ENCODE results near the gene ABHD17C. TPM values are rescaled to one million over a fixed set of nuclear protein-coding genes. Genes with fewer than 3 reads are reported as not detected.

ABHD17C gene
- total RNA-seq, 1 experiment from 2014 or later, result 11.9 TPM

DNA sequence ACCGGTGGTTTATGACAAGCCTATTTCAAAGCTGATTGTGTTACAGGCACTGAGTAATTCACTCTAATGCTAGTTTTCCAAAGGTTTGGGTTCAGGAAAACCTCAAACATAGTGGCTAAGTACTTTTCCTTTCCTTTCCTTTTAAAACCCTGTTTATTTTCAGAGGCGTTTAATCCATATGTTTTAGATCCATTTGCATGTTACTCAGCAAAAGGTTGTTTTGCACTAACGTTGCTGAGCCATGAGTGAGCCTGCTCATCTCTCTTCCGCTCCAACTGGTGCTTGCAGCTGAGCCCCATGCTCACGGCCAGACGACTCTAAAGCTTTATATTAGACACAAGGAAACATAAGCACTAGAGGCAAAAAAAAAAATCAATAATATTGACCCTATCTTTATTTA lies 93.4 kb downstream of the ABHD17C start:
- CTCF ChIA-PET, result interaction anchor here (1.1 to 1.4 kb wide), 2 partner anchors 181 to 222 kb away, joined by 3 to 4 read pairs; no protein-coding TSS in a partner anchor
- intact Hi-C loops (cut with micrococcal nuclease), result loop anchor here (10.0 kb wide), 1 partner anchor 56 kb away; no protein-coding TSS in a partner anchor
- no peak overlapping the region for H3K4me3 Mint-ChIP-seq (ENCODE audit: unreplicated experiment)

DNA sequence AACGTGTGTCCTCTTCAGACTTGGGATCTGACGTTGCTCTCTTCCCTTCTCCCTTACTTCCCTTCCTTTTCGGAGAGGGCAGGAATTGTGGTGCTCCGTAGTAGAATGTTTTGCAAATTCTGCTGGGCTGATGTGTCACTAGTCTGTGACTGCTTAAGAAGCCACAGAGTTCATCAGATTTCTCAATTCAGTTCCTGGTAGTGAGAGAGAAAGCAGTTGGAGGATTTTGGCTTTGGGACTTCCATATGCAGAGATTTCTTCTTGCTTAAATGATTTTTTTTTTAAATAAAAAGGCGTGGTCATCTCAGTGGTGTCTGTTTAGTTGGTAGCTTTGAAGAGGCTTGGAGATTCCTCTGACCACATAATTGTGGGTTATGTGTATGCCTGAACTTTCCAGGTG lies 94.2 kb downstream of the ABHD17C start:
- H3K9me3 Mint-ChIP-seq (ENCODE audit: unreplicated experiment), result no peaks in the 10 kb centered on the region
- no peaks in the 10 kb centered on the region for H3K36me3 Mint-ChIP-seq (ENCODE audit: insufficient read depth, unreplicated experiment)
- peaks cover 6% of the 10 kb centered on the region for H3K4me1 Mint-ChIP-seq (ENCODE audit: insufficient read depth, unreplicated experiment)
- CTCF ChIA-PET, result interaction anchor here (0.5 kb wide), 1 partner anchor 173 kb away, joined by 4 read pairs; no protein-coding TSS in a partner anchor
- no peak for DNase-seq (ENCODE audit: unreplicated experiment)
- no peaks in the 10 kb centered on the region for H3K27me3 Mint-ChIP-seq (ENCODE audit: insufficient read depth, unreplicated experiment)
- H3K27ac Mint-ChIP-seq (ENCODE audit: low read depth, unreplicated experiment), result no peak overlapping the region
- intact Hi-C loops (cut with micrococcal nuclease), result loop anchor here (10.0 kb wide), 1 partner anchor 56 kb away; no protein-coding TSS in a partner anchor
- TF ChIP-seq, protein P1, sequence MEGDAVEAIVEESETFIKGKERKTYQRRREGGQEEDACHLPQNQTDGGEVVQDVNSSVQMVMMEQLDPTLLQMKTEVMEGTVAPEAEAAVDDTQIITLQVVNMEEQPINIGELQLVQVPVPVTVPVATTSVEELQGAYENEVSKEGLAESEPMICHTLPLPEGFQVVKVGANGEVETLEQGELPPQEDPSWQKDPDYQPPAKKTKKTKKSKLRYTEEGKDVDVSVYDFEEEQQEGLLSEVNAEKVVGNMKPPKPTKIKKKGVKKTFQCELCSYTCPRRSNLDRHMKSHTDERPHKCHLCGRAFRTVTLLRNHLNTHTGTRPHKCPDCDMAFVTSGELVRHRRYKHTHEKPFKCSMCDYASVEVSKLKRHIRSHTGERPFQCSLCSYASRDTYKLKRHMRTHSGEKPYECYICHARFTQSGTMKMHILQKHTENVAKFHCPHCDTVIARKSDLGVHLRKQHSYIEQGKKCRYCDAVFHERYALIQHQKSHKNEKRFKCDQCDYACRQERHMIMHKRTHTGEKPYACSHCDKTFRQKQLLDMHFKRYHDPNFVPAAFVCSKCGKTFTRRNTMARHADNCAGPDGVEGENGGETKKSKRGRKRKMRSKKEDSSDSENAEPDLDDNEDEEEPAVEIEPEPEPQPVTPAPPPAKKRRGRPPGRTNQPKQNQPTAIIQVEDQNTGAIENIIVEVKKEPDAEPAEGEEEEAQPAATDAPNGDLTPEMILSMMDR (IDR thresholded peaks at IDR 0.05; ENCODE audit: unreplicated experiment), result no peak
- BruUV-seq (replicated peaks), result no TSS peak
- no peak overlapping the region for H3K4me3 Mint-ChIP-seq (ENCODE audit: unreplicated experiment)
- POLR2A ChIA-PET, result no interaction called here

More for the DNA sequence above, 93.4 kb downstream of the ABHD17C start:
- Mint-ChIP-seq H3K27ac (ENCODE audit: low read depth, unreplicated experiment) (no peak overlapping the region), H3K4me1 (ENCODE audit: insufficient read depth, unreplicated experiment) (peaks cover 6% of the 10 kb centered on the region), H3K36me3 (ENCODE audit: insufficient read depth, unreplicated experiment) (no peaks in the 10 kb centered on the region), H3K9me3 (ENCODE audit: unreplicated experiment) (no peaks in the 10 kb centered on the region), H3K27me3 (ENCODE audit: insufficient read depth, unreplicated experiment) (no peaks in the 10 kb centered on the region)
- TF ChIP-seq, protein P1 (IDR thresholded peaks at IDR 0.05; ENCODE audit: unreplicated experiment), result no peak
- DNase-seq (ENCODE audit: unreplicated experiment), result no peak
- POLR2A ChIA-PET, result interaction anchor here (1.0 kb wide), 1 partner anchor 9 kb away, joined by 4 read pairs; the partner anchor contains the start of gene CEMIP
- BruUV-seq (replicated peaks), result no TSS peak

DNA sequence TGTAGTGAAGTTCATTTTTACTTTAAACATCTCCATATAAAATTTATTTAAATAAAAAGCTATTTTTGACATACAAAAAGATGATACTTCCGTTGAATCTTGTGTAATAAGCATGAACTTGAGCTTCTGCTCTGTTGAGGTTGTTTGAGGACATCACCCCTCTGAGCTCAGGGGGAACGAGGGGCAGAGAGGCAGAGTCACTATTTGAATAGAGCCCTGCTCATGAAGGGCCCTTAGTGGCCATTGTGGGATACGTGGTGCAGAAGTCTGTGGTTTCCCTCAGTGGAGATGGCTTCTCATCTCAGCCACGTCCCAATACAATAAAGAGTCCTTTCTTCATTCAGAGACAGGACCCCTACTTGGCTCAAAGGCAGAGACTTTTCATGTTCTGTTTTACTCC lies 94.7 kb downstream of the ABHD17C start:
- intact Hi-C loops (cut with micrococcal nuclease), result loop anchor here (10.0 kb wide), 1 partner anchor 55 kb away; no protein-coding TSS in a partner anchor
- no peak overlapping the region for H3K4me3 Mint-ChIP-seq (ENCODE audit: unreplicated experiment)
- TF ChIP-seq, protein P1 (IDR thresholded peaks at IDR 0.05; ENCODE audit: unreplicated experiment), result no peak
- ChIA-PET CTCF (interaction anchor here (0.5 to 4.6 kb wide), 4 partner anchors 10 to 1279 kb away, joined by 3 to 28 read pairs (median 4); partner anchors contain the start of gene CEMIP), POLR2A (no interaction called here)
- DNase-seq (ENCODE audit: unreplicated experiment), result no peak
- H3K36me3 Mint-ChIP-seq (ENCODE audit: insufficient read depth, unreplicated experiment), result no peaks in the 10 kb centered on the region
- H3K27ac Mint-ChIP-seq (ENCODE audit: low read depth, unreplicated experiment), result no peak overlapping the region
- no peaks in the 10 kb centered on the region for H3K9me3 Mint-ChIP-seq (ENCODE audit: unreplicated experiment)
- H3K4me1 Mint-ChIP-seq (ENCODE audit: insufficient read depth, unreplicated experiment), result peaks cover 6% of the 10 kb centered on the region
- no TSS peak for BruUV-seq (replicated peaks)
- H3K27me3 Mint-ChIP-seq (ENCODE audit: insufficient read depth, unreplicated experiment), result no peaks in the 10 kb centered on the region

DNA sequence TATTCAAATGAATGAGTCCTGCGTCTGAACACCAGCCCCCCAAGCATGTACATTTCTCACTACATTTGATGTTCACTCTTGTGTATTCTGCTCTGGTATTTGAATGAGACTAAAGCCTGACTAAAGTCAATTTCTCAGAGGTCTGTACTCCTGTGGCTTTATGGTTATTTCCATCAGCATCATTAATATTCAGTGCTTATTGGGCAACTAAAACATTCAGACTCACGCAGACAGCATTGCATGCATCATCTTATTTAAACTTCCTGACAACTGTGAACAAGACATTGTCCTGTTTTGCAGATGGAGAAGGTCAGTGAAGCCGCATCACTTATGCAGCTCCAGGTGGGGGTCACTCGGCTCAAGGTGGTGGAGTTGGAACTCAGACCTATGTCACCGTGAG lies 95.1 kb downstream of the ABHD17C start:
- intact Hi-C loops (cut with micrococcal nuclease), result no loop called here
- H3K4me1 Mint-ChIP-seq (ENCODE audit: insufficient read depth, unreplicated experiment), result peaks cover 6% of the 10 kb centered on the region
- no peak for DNase-seq (ENCODE audit: unreplicated experiment)
- H3K27me3 Mint-ChIP-seq (ENCODE audit: insufficient read depth, unreplicated experiment), result no peaks in the 10 kb centered on the region
- H3K27ac Mint-ChIP-seq (ENCODE audit: low read depth, unreplicated experiment), result no peak overlapping the region
- BruUV-seq (replicated peaks), result no TSS peak
- POLR2A ChIA-PET, result no interaction called here
- TF ChIP-seq, protein P1 (IDR thresholded peaks at IDR 0.05; ENCODE audit: unreplicated experiment), result no peak
- no peaks in the 10 kb centered on the region for H3K36me3 Mint-ChIP-seq (ENCODE audit: insufficient read depth, unreplicated experiment)
- no peaks in the 10 kb centered on the region for H3K9me3 Mint-ChIP-seq (ENCODE audit: unreplicated experiment)
- CTCF ChIA-PET, result interaction anchor here (0.6 to 4.6 kb wide), 3 partner anchors 10 to 1278 kb away, joined by 3 to 28 read pairs (median 4); partner anchors contain the start of gene CEMIP
- H3K4me3 Mint-ChIP-seq (ENCODE audit: unreplicated experiment), result no peak overlapping the region

All from MCF 10A (cell line).